Measurements from ENCODE around the gene MAP4.

- TF ChIP-seq CTCF (IDR thresholded peaks at IDR 0.05) = no peak
- TF ChIP-seq EP300 (IDR thresholded peaks at IDR 0.05) = no peak
- TF ChIP-seq POLR2A (IDR thresholded peaks at IDR 0.05) = no peak
- no peak for TF ChIP-seq POLR2AphosphoS5 (IDR thresholded peaks at IDR 0.05)
Observed at GRCh38 chr3:47856669-47857068, 159.5 kb downstream of the MAP4 start.

Data from stomach (tissue), 4 donors.